Urinary bladder (tissue), 4 donors: Measurements from ENCODE around the gene GPR83. TPM values are rescaled to one million over a fixed set of nuclear protein-coding genes. Genes with fewer than 3 reads are reported as not detected.
"Not testable (repeated sequence)": the region's sequence is repeated elsewhere in the genome, so short reads cannot be mapped to it uniquely, and the experiment has no call there.

Experiments used
- DNase-seq: peaks from one replicate; pipeline ENCODE4 v3.0.0-alpha.2; 2015; ENCODE audit errors: extremely low spot score
- H3K27ac ChIP-seq: one replicate; pipeline ENCODE4 v1.5.1; 2013; ENCODE audit warnings: low read depth, mild to moderate bottlenecking, moderate library complexity
- H3K36me3 ChIP-seq: one replicate; pipeline ENCODE4 v1.6.1; 2013; ENCODE audit warnings: mild to moderate bottlenecking, moderate library complexity; ENCODE audit not compliant: insufficient read depth
- H3K4me1 ChIP-seq: one replicate; pipeline ENCODE4 v1.6.1; 2013; ENCODE audit warnings: mild to moderate bottlenecking, moderate library complexity; ENCODE audit not compliant: insufficient read depth
- H3K4me3 ChIP-seq: one replicate; pipeline ENCODE4 v1.5.1; 2013; ENCODE audit warnings: low read depth, low read length
- WGBS: extraction: QIAGEN DNeasy Blood & Tissue Kit; methylation state at CpG from one replicate; pipeline ENCODE4 v1.1.7; 2013; 5-methylcytosine and 5-hydroxymethylcytosine counted together
- polyA plus RNA-seq: library from polyadenylated mRNA; stranded (reverse); fragments of 200-250 nt; gene quantifications from one replicate; pipeline ENCODE4 v1.2.3, GENCODE V29; 2013
- total RNA-seq: library from RNA; depleted of rRNA; stranded (reverse); fragments of >200 nt; gene quantifications from one replicate; pipeline ENCODE4 v1.2.3, GENCODE V29; 2014
- donor health status: healthy with polysubstance abuse.
- donor health status: healthy.

Gene GPR83
- total and polyA plus RNA-seq, 2 donors, result 0.08 to 0.16 TPM

- H3K4me3 ChIP-seq, result no peak overlapping the region
- no peaks in the 10 kb centered on the region for H3K4me1 ChIP-seq
- WGBS, result 20% methylated on average over 1 of the region's 1 CpG
- no peaks in the 10 kb centered on the region for H3K36me3 ChIP-seq
- no peak overlapping the region for H3K27ac ChIP-seq
- DNase-seq, result no peak
Measured at GRCh38 chr11:94402355-94402754, 1.1 kb upstream of the GPR83 start.

- peak overlapping the region; percentile 31 for H3K4me3 ChIP-seq
- no peak for DNase-seq
- H3K4me1 ChIP-seq, result no peaks in the 10 kb centered on the region
- H3K27ac ChIP-seq, result no peak overlapping the region
- WGBS, result 13% methylated on average over 10 of the region's 10 CpGs
- H3K36me3 ChIP-seq, result no peaks in the 10 kb centered on the region
Measured at GRCh38 chr11:94401773-94402265, 600 bp upstream of the GPR83 start.

- no peaks in the 10 kb centered on the region for H3K36me3 ChIP-seq
- H3K27ac ChIP-seq, result no peak overlapping the region
- DNase-seq, result no peak
- H3K4me1 ChIP-seq, result no peaks in the 10 kb centered on the region
- no peak overlapping the region for H3K4me3 ChIP-seq
- 21% methylated on average over 4 of the region's 4 CpGs for WGBS
Measured at GRCh38 chr11:94400457-94400838, 771 bp downstream of the GPR83 start.

- H3K36me3 ChIP-seq, result no peaks in the 10 kb centered on the region
- H3K27ac ChIP-seq, result no peak overlapping the region
- 26% methylated on average over 4 of the region's 4 CpGs for WGBS
- H3K4me3 ChIP-seq, result no peak overlapping the region
- no peaks in the 10 kb centered on the region for H3K4me1 ChIP-seq
- no peak for DNase-seq
Measured at GRCh38 chr11:94400050-94400449, 1.2 kb downstream of the GPR83 start.

- no peak for DNase-seq
- H3K27ac ChIP-seq, result no peak overlapping the region
- no peaks in the 10 kb centered on the region for H3K36me3 ChIP-seq
- no peaks in the 10 kb centered on the region for H3K4me1 ChIP-seq
- 80% methylated on average over 5 of the region's 5 CpGs for WGBS
- H3K4me3 ChIP-seq, result no peak overlapping the region
Measured at GRCh38 chr11:94398101-94398500, 3.1 kb downstream of the GPR83 start.

GRCh38 chr11:94396282-94396681 lies 4.9 kb downstream of the GPR83 start:
- H3K36me3 ChIP-seq, result no peaks in the 10 kb centered on the region

GRCh38 chr11:94391937-94392336 lies 9.3 kb downstream of the GPR83 start:
- DNase-seq, H3K36me3 ChIP-seq, H3K27ac ChIP-seq, H3K4me1 ChIP-seq, H3K4me3 ChIP-seq: not testable (repeated sequence)
- 91% methylated on average over 4 of the region's 4 CpGs for WGBS

More at GRCh38 chr11:94396282-94396681, 4.9 kb downstream of the GPR83 start:
- no peak overlapping the region for H3K27ac ChIP-seq
- no peak for DNase-seq
- 92% methylated on average over 5 of the region's 5 CpGs for WGBS
- H3K4me3 ChIP-seq, result no peak overlapping the region
- no peaks in the 10 kb centered on the region for H3K4me1 ChIP-seq

GRCh38 chr11:94379613-94380012 lies 21.6 kb downstream of the GPR83 start:
- no peak overlapping the region for H3K4me3 ChIP-seq
- DNase-seq, result no peak
- no peaks in the 10 kb centered on the region for H3K36me3 ChIP-seq
- 85% methylated on average over 5 of the region's 5 CpGs for WGBS
- no peak overlapping the region for H3K27ac ChIP-seq
- no peaks in the 10 kb centered on the region for H3K4me1 ChIP-seq

GRCh38 chr11:94376841-94377240 lies 24.4 kb downstream of the GPR83 start:
- no peak for DNase-seq
- Histone ChIP-seq H3K4me3 (no peak overlapping the region), H3K36me3 (no peaks in the 10 kb centered on the region), H3K27ac (no peak overlapping the region), H3K4me1 (no peaks in the 10 kb centered on the region)
- 79% methylated on average over 1 of the region's 1 CpG for WGBS

- 79% methylated on average over 6 of the region's 6 CpGs for WGBS
- H3K27ac ChIP-seq, H3K4me1 ChIP-seq, H3K4me3 ChIP-seq, DNase-seq, H3K36me3 ChIP-seq: not testable (repeated sequence)
Measured at GRCh38 chr11:94370576-94370975, 30.6 kb downstream of the GPR83 start.

GRCh38 chr11:94350850-94351563 lies 50.2 kb downstream of the GPR83 start:
- not testable (repeated sequence) for H3K36me3 ChIP-seq, DNase-seq, H3K4me3 ChIP-seq, H3K4me1 ChIP-seq, H3K27ac ChIP-seq
- 70% methylated on average over 10 of the region's 10 CpGs for WGBS

- H3K4me3 ChIP-seq, H3K36me3 ChIP-seq, DNase-seq, H3K4me1 ChIP-seq, H3K27ac ChIP-seq: not testable (repeated sequence)
- 87% methylated on average over 8 of the region's 8 CpGs for WGBS
Measured at GRCh38 chr11:94346311-94346710, 54.9 kb downstream of the GPR83 start.

- no peak overlapping the region for H3K4me3 ChIP-seq
- no peaks in the 10 kb centered on the region for H3K36me3 ChIP-seq
- H3K27ac ChIP-seq, result no peak overlapping the region
- H3K4me1 ChIP-seq, result no peaks in the 10 kb centered on the region
- no peak for DNase-seq
- 85% methylated on average over 1 of the region's 1 CpG for WGBS
Measured at GRCh38 chr11:94343495-94343894, 57.7 kb downstream of the GPR83 start.

- Histone ChIP-seq H3K4me3 (no peak overlapping the region), H3K36me3 (no peaks in the 10 kb centered on the region), H3K27ac (no peak overlapping the region), H3K4me1 (no peaks in the 10 kb centered on the region)
- WGBS, result 83% methylated on average over 3 of the region's 3 CpGs
- DNase-seq, result no peak
Measured at GRCh38 chr11:94342250-94342649, 59.0 kb downstream of the GPR83 start.
